Endothelial cell of umbilical vein (primary cell): Measurements from ENCODE around the gene MTG2. TPM values are rescaled to one million over a fixed set of nuclear protein-coding genes. Genes with fewer than 3 reads are reported as not detected.
"Not testable (repeated sequence)": the region's sequence is repeated elsewhere in the genome, so short reads cannot be mapped to it uniquely, and the experiment has no call there.

Experiments
- BruUV-seq: library from RNA; stranded (reverse); fragments of 400-500 nt; replicated peaks from 2 replicates; lab custom pipeline; 2021; lab: Mats Ljungman, UMichigan
- CTCF ChIA-PET: fragments of 300-600, 350-600 bp; sonication (Branson Sonifier 250); formaldehyde crosslinking; loops from one replicate; lab custom pipeline; 2021; ENCODE audit warnings: antibody characterized with exemption, inconsistent platforms; lab: Charles Lee
- POLR2A ChIA-PET: fragments of 300-600, 350-600 bp; sonication (Branson Sonifier 250); formaldehyde crosslinking; loops from one replicate; lab custom pipeline; 2021; ENCODE audit warnings: antibody characterized with exemption, inconsistent platforms; lab: Charles Lee
- DNase-seq: peaks from one replicate; pipeline ENCODE4 v3.0.0-alpha.2; 2011; ENCODE audit warnings: low read depth, low spot score
- FAIRE-seq: peaks from 2 replicates; lab custom pipeline; 2011; peaks lifted over from hg19 to GRCh38; lab: Jason Lieb, UNC
- H2AFZ ChIP-seq: 2 replicates; pipeline ENCODE4 v1.6.0; 2012; ENCODE audit warnings: low read depth, low read length, control low read depth, inconsistent platforms
- H3K27ac ChIP-seq: 2 replicates; pipeline ENCODE4 v1.5.1; 2011; ENCODE audit warnings: low read depth, mild to moderate bottlenecking, control low read depth, low read length, moderate library complexity; ENCODE audit not compliant: insufficient read depth
- H3K27me3 ChIP-seq, 2 experiments: 2 replicates each; pipeline versions ENCODE4 v1.6.0 to v1.6.1; 2011; ENCODE audit warnings: low read length in 2 of 2, mixed read lengths in 1 of 2; ENCODE audit not compliant: control insufficient read depth in 2 of 2, insufficient read depth in 2 of 2
- H3K36me3 ChIP-seq, 2 experiments: 2 replicates in 1 of 2; 3 replicates in 1 of 2; pipeline ENCODE4 v1.5.1; 2011; ENCODE audit warnings: low read length in 2 of 2, mild to moderate bottlenecking in 1 of 2, moderate library complexity in 1 of 2; ENCODE audit not compliant: control insufficient read depth in 2 of 2, insufficient read depth in 2 of 2; ENCODE audit errors: extremely low read depth in 1 of 2
- H3K4me1 ChIP-seq: 3 replicates; pipeline ENCODE4 v1.5.1; 2011; ENCODE audit warnings: mild to moderate bottlenecking, low read length; ENCODE audit not compliant: control insufficient read depth, insufficient read depth; ENCODE audit errors: extremely low read depth
- H3K4me2 ChIP-seq: 2 replicates; pipeline ENCODE4 v1.6.1; 2011; ENCODE audit warnings: low read length, control low read depth, mixed read lengths; ENCODE audit not compliant: insufficient read depth
- H3K4me3 ChIP-seq, 3 experiments: fragments of 200-600 bp in 1 of 3; sonication (generic), shearing (Covaris generic) in 1 of 3; replicated peaks in 1 of 3; 2 replicates each; pipeline ENCODE4 v1.5.1; 2011 to 2016; ENCODE audit warnings: control low read depth in 3 of 3, low read length in 3 of 3, mild to moderate bottlenecking in 2 of 3, inconsistent platforms in 1 of 3, low read depth in 1 of 3, moderate library complexity in 1 of 3; ENCODE audit not compliant: insufficient read depth in 1 of 3
- H3K79me2 ChIP-seq: 2 replicates; pipeline ENCODE4 v1.6.0; 2012; ENCODE audit warnings: low read length, inconsistent platforms; ENCODE audit not compliant: control insufficient read depth, insufficient read depth
- H3K9ac ChIP-seq: replicated peaks from 2 replicates; pipeline ENCODE3; 2011; ENCODE audit warnings: low read length, control low read depth; ENCODE audit not compliant: insufficient read depth; ENCODE audit errors: extremely low read depth
- H3K9me1 ChIP-seq: replicated peaks from 3 replicates; pipeline ENCODE4 v1.6.0; 2011; ENCODE audit warnings: mild to moderate bottlenecking, low read length; ENCODE audit not compliant: control insufficient read depth, insufficient read depth; ENCODE audit errors: extremely low read depth
- H3K9me3 ChIP-seq: replicated peaks from 2 replicates; pipeline ENCODE4 v1.5.1; 2012; ENCODE audit warnings: low read length, inconsistent platforms; ENCODE audit not compliant: control insufficient read depth, insufficient read depth
- H4K20me1 ChIP-seq: replicated peaks from 2 replicates; pipeline ENCODE3; 2011; ENCODE audit warnings: mild to moderate bottlenecking, low read length; ENCODE audit not compliant: control insufficient read depth, insufficient read depth; ENCODE audit errors: extremely low read depth
- FOS ChIP-seq: IDR thresholded peaks from 2 replicates; pipeline ENCODE4 v1.6.1; 2011; ENCODE audit warnings: mild to moderate bottlenecking, low read length, moderate library complexity, borderline replicate concordance; ENCODE audit not compliant: insufficient read depth
- GATA2 ChIP-seq: IDR thresholded peaks from 2 replicates; pipeline ENCODE4 v1.7.0; 2011; ENCODE audit warnings: low read depth, mild to moderate bottlenecking, moderate library complexity, mixed read lengths, low read length; ENCODE audit not compliant: insufficient read length, insufficient read depth
- JUN ChIP-seq: IDR thresholded peaks from 2 replicates; pipeline ENCODE4 v1.6.1; 2011; ENCODE audit warnings: borderline replicate concordance, low read depth; ENCODE audit not compliant: insufficient read length, insufficient read depth
- POLR2A ChIP-seq: IDR thresholded peaks from 2 replicates; pipeline ENCODE4 v1.6.1; 2012; ENCODE audit warnings: low read depth, mild to moderate bottlenecking, control low read depth, low read length
- POLR2AphosphoS5 ChIP-seq: IDR thresholded peaks from 2 replicates; pipeline ENCODE4 v1.6.1; 2012; ENCODE audit warnings: low read depth, mild to moderate bottlenecking, control low read depth, low read length, moderate library complexity; ENCODE audit not compliant: insufficient read depth
- dilution Hi-C: fragments of 300-500 bp; cut with MboI; formaldehyde crosslinking; loops from one replicate; pipeline ENCODE4 v1.15.0; 2019; ENCODE audit warnings: low sequenced_read_pairs; ENCODE audit not compliant: extremely low pct_ligation_motif_present
- intact Hi-C: fragments of 100-400 bp; cut with micrococcal nuclease; formaldehyde crosslinking; loops from one replicate; pipeline ENCODE4 v1.10.0; 2022
- polyA plus RNA-seq, 4 experiments: library from polyadenylated mRNA; depleted of rRNA in 3 of 4; stranded (reverse) in 3 of 4; unstranded in 1 of 4; fragments of >200 nt; gene quantifications; 2 replicates each; pipeline versions ENCODE4 v1.2.1 to v1.2.3, GENCODE V29; 2011 to 2012; ENCODE audit warnings: missing spikeins in 1 of 4
- total RNA-seq: library from RNA; stranded (reverse); gene quantifications from 2 replicates; pipeline ENCODE4 v1.2.3, GENCODE V29; 2021
- TF ChIP-seq, protein P1 (sequence below), 2 donors: IDR thresholded peaks; 1 replicate in 1 of 2; 2 replicates in 1 of 2; pipeline ENCODE4 v1.5.1; 2011; ENCODE audit warnings: low read length in 2 of 2, mild to moderate bottlenecking in 2 of 2, moderate library complexity in 2 of 2, control low read depth in 1 of 2, inconsistent platforms in 1 of 2, low read depth in 1 of 2; ENCODE audit not compliant: insufficient read depth in 1 of 2; ENCODE audit errors: extremely low read depth in 1 of 2
- TF ChIP-seq, protein P2 (sequence below): IDR thresholded peaks from 2 replicates; pipeline ENCODE4 v1.6.1; 2011; ENCODE audit not compliant: insufficient read depth, insufficient read length

MTG2 gene
- total and polyA plus RNA-seq, 2 donors (not counting 3 experiments of a cell fraction or from before 2014, with no cell fraction given): 19.9 to 31.6 TPM

DNA sequence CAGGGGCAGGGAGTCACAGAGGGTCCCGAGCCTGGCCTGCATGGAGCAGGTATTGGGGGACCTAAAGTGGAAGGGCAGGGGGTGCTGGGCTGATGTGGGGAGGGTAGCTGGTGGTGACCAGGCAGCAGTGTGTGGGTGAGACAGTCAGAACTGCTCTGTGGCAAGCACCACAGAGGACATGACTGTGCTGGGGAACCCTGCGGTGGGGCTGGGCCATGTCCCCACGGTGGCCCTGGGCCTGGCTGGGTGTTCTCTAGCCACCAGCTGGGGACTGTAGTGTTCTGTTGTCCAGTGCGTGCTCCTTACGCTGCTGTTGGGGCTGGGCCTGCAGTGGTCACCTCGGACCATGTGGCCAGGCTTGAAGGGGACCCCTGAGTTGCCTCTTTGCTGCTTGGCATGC, 35.7 kb upstream of the MTG2 start:
- H4K20me1 ChIP-seq: peaks cover 3% of the 10 kb centered on the region
- ChIA-PET CTCF (no interaction called here), POLR2A (no interaction called here)

DNA sequence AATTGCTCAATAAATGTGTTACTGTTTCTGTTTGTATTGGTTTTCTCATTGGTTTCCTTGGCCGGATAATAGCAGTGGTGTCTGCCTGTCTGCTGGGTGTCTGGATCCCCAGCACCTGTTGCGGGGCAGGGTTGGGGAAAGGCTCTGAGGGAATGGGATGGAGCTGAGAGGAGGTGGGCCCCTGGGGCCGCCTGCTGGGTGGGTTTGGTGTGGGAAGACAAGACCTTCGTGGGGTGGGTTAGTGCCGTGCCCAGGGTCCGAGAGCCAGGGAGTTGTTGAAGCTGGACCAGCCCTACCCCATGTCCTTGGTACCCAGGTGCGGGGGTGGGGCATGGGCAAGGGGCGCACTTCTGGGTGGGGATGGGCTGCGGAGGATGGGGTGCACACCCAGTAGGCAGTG, 35.3 kb upstream of the MTG2 start:
- ChIA-PET POLR2A (no interaction called here), CTCF (no interaction called here)
- H3K79me2 ChIP-seq: peaks cover 87% of the 10 kb centered on the region
- no peak for DNase-seq
- H3K9me3 ChIP-seq: no peaks in the 10 kb centered on the region
- H3K9me1 ChIP-seq: no peaks in the 10 kb centered on the region
- no peaks in the 10 kb centered on the region for H3K27me3 ChIP-seq
- no peak overlapping the region for H3K4me2 ChIP-seq
- H3K4me1 ChIP-seq: peaks cover 8% of the 10 kb centered on the region
- FAIRE-seq: no peak
- no TSS peak for BruUV-seq
- peaks cover 0 to 2% of the 10 kb centered on the region in 2 experiments for H3K36me3 ChIP-seq
- H2AFZ ChIP-seq: no peak overlapping the region
- TF ChIP-seq FOS (no peak), POLR2A (no peak)
- TF ChIP-seq, protein P1, sequence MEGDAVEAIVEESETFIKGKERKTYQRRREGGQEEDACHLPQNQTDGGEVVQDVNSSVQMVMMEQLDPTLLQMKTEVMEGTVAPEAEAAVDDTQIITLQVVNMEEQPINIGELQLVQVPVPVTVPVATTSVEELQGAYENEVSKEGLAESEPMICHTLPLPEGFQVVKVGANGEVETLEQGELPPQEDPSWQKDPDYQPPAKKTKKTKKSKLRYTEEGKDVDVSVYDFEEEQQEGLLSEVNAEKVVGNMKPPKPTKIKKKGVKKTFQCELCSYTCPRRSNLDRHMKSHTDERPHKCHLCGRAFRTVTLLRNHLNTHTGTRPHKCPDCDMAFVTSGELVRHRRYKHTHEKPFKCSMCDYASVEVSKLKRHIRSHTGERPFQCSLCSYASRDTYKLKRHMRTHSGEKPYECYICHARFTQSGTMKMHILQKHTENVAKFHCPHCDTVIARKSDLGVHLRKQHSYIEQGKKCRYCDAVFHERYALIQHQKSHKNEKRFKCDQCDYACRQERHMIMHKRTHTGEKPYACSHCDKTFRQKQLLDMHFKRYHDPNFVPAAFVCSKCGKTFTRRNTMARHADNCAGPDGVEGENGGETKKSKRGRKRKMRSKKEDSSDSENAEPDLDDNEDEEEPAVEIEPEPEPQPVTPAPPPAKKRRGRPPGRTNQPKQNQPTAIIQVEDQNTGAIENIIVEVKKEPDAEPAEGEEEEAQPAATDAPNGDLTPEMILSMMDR (IDR thresholded peaks at IDR 0.05; ENCODE audit: extremely low read depth in 1 of 2, insufficient read depth in 1 of 2, low read depth in 1 of 2, low read length in 2 of 2): no peak
- intact Hi-C loops: no loop called here
- H3K9ac ChIP-seq: no peak overlapping the region
- H4K20me1 ChIP-seq: peaks cover 3% of the 10 kb centered on the region
- no peak overlapping the region for H3K27ac ChIP-seq
- H3K4me3 ChIP-seq: no peak overlapping the region
- dilution Hi-C loops: no loop called here

More for the DNA sequence above, 35.7 kb upstream of the MTG2 start:
- intact Hi-C loops (no loop called here), dilution Hi-C loops (no loop called here)
- no peaks in the 10 kb centered on the region for H3K9me1 ChIP-seq
- H3K79me2 ChIP-seq: peaks cover 87% of the 10 kb centered on the region
- peaks cover 0 to 2% of the 10 kb centered on the region in 2 experiments for H3K36me3 ChIP-seq
- no peak overlapping the region for H2AFZ ChIP-seq
- BruUV-seq: no TSS peak
- H3K27me3 ChIP-seq: no peaks in the 10 kb centered on the region
- no peak overlapping the region for H3K4me3 ChIP-seq
- H3K27ac ChIP-seq: no peak overlapping the region
- no peaks in the 10 kb centered on the region for H3K9me3 ChIP-seq
- TF ChIP-seq GATA2 (no peak), POLR2AphosphoS5 (no peak), POLR2A (no peak), JUN (no peak)
- TF ChIP-seq, protein P2, sequence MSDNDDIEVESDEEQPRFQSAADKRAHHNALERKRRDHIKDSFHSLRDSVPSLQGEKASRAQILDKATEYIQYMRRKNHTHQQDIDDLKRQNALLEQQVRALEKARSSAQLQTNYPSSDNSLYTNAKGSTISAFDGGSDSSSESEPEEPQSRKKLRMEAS: no peak
- DNase-seq (no peak), FAIRE-seq (no peak)
- H3K4me2 ChIP-seq: no peak overlapping the region
- H3K9ac ChIP-seq: no peak overlapping the region
- H3K4me1 ChIP-seq: peaks cover 8% of the 10 kb centered on the region

DNA sequence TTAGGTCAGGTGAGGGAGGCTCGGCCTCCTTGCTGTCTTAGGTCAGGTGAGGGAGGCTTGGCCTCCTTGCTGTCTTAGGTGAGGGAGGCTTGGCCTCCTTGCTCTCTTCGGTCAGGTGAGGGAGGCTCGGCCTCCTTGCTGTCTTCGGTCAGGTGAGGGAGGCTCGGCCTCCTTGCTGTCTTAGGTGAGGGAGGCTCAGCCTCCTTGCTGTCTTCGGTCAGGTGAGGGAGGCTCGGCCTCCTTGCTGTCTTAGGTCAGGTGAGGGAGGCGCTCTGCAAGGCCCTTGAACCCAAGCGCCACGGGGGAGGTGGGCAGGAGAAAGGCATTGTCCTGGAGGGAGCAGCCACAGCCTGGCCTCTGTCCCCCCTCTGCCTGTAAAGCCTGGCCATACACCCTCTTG, 34.4 kb upstream of the MTG2 start:
- intact Hi-C loops, POLR2A ChIA-PET, H4K20me1 ChIP-seq, H3K36me3 ChIP-seq, H3K27me3 ChIP-seq, H3K9me3 ChIP-seq, H3K9ac ChIP-seq, H2AFZ ChIP-seq, BruUV-seq, H3K4me2 ChIP-seq, H3K4me3 ChIP-seq, FAIRE-seq, H3K27ac ChIP-seq, dilution Hi-C loops, H3K4me1 ChIP-seq, H3K9me1 ChIP-seq, DNase-seq, CTCF ChIA-PET: not testable (repeated sequence)
- H3K79me2 ChIP-seq: peaks cover 86% of the 10 kb centered on the region
